ENCODE measurements around the gene CLDN3. TPM values are rescaled to one million over a fixed set of nuclear protein-coding genes. Genes with fewer than 3 reads are reported as not detected.

The CLDN3 gene
- total RNA-seq, 1 donor from 2014 or later = not detected

DNA sequence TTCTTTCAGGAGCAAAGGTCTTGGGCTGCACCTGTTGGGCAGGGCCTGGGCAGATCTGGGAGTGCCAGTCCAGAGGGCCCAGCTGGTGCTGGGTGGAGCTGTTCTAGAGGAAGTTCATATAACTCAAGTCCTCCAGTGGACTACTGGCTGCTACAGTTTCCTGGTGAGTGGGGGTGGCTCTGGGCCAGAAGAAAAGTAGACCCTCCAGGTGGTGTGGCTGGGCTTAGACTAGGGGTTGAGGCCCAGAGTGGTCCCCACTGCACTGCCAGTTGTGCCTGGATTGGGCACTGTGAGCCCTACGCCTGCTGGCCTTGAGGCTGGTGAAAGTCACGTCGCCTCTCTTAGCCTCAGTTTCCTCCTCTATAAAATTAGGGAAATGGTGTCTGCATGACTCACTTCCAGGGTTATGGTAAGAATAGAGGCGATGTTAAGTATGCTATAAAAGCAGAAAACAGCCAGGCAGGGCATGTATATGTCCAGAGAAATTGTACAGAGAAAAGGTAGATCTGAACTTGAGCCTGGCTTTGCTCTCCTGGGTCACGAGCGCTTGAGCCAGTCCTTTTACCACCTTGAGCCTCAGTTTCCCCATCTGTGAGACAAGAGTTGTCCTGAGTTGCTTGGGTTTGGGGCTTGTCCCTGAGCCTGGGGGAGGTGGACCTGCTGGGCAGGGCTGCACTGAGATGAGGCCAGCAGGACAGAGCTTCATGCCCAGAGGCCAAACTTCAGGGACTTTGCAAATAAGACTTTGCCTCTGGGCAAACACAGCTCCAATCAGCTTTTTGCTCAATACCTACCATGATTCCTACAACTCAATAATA, 3.8 kb upstream of the CLDN3 start:
- DNase-seq (ENCODE audit: low spot score) = no peak
- intact Hi-C loops (cut with DNase I) = no loop called here

DNA sequence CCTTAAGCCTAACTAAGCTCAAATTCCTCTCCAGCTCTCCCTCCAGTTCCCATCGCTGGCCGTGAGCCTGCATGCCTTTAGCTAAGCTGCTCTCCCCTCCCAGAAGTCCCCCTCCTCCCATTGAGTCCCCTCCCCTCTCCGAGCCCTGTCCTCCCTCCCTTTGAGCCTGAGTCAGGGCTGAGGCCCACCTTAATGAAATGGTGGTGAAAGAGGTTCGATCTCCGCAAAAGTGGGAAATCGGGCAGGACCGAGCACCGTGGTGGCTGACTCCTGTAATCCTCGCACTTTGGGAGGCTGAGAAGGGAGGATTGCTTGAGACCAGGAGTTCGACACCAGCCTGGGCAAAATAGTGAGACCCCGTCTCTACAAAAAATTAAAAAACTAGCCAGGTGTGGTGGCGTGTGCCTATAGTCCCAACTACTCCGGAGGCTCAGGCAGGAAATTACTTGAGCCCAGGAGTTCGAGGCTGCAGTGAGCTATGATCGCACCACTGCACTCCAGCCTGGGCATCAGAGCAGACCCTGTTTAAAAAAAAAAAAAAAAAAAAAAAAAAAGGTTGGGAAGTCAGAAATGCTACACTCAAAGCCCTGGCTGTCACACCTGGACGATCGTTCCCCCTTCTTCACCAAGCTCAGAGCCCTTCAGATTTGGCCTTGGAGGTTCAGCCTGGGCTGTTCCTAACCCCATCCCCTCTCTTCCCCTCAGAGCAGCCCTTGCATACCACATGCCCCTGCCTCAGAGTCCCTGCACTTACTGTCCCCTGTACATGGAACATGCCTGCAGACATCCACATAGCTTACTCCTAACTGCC, 995 bp upstream of the CLDN3 start:
- intact Hi-C loops (cut with DNase I) = no loop called here
- DNase-seq (ENCODE audit: low spot score) = no peak

DNA sequence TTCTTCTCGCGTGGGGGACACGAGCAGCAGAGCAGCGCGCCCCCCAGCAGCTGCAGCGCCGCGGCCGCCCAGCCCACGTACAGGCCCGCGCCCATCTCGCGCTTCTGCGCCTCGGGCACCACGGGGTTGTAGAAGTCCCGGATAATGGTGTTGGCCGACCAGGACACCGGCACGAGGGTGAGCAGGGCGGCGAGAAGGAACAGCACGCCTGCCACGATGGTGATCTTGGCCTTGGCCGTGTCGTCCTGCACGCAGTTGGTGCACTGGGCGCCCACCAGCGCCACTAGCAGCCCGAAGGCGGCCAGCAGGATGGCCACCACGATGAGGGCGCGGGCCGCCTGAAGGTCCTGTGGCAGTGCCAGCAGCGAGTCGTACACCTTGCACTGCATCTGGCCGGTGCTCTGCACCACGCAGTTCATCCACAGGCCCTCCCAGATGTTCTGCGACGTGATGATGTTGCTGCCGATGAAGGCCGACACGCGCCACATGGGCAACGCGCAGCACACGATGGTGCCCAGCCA, 529 bp downstream of the CLDN3 start:
- DNase-seq (ENCODE audit: low spot score) = no peak
- intact Hi-C loops (cut with DNase I) = no loop called here

DNA sequence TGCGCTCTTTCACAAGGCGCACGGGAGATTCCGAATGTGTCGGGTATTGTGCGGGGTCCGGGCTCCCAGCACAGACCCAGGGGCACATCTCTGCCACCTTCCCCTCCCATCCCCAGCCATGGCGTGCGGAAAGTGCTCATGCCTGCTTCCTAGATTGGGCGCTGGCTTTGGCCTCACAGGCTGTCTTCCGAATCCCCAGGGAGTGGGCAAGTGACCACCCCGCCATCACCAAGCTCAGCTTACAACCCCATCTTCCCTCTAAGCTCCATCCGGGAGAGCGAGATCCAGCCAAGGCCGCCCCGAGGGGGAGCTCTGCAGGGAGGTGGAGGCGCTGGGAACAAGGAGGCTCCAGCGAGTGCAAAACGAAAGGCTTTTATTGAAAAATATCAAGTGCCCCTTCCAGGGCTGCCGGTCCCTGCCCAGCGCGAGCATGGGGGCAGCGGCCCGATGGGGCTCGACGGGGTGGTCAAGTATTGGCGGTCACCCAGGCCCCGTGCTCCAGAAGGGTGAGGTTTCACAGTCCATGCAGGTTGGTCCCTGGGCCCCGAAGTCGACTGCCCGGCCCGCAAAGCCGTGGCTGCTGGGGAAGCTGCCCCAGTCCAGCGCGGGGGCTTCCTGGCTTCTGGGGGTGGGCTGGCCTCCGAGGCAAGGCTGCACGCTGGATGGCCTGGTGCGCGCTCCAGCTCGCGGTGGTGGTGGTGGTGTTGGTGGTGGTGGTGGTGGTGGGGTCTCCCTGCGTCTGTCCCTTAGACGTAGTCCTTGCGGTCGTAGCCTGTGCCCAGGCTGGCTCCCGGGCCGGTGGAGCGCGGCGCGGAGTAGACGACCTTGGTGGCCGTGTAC, 1.2 kb downstream of the CLDN3 start:
- intact Hi-C loops (cut with DNase I) = no loop called here
- no peak for DNase-seq (ENCODE audit: low spot score)

DNA sequence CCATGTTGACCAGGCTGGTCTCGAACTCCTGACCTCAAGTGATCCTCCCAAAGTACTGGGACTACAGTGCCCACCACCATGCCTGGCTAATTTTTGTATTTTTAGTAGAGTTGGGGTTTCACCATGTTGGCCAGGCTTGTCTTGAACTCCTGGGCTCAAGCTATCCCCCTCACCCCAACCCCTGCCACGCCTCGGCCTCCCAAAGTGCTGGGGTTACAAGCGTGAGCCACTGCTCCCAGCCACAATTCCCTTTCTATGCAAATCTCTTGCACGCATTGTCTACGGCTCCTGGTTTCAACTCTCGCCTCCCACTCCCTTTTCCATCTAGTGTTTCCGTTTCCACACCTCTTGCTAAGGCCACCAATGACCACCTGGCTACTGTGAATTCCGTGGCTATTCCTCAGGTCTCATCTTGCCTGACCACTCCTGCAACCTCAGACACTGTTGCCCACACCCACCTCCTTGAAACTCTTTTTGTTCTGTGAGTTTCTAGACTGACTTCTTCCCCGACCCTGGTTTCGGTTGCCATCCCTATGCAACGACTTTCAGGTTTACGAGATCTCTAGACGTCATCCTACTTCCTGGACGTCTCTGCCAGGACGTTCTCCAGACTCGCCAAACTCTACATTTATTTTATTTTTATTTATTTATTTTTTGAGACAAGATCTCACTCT, 3.4 kb downstream of the CLDN3 start:
- no peak for DNase-seq (ENCODE audit: low spot score)
- intact Hi-C loops (cut with DNase I) = no loop called here

DNA sequence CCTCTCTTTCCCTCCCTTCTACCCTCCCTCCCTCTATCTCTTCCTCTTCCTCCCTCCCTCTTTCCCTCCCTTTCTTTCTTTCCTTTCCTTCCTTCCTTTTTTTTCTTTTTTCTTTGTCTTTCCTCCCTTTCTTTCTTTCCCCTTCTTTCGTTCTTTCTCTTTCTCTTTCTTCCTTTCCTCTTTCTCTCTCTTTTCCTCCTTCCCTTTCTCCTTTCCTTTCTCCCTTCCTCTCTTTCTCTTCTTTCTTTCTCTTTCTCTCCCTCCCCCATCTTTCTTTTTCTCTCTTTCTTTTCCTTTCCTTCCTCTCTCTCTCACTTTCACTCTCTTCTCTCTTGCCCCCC, 7.4 kb downstream of the CLDN3 start:
- DNase-seq (ENCODE audit: low spot score) = no peak
- intact Hi-C loops (cut with DNase I) = no loop called here

DNA sequence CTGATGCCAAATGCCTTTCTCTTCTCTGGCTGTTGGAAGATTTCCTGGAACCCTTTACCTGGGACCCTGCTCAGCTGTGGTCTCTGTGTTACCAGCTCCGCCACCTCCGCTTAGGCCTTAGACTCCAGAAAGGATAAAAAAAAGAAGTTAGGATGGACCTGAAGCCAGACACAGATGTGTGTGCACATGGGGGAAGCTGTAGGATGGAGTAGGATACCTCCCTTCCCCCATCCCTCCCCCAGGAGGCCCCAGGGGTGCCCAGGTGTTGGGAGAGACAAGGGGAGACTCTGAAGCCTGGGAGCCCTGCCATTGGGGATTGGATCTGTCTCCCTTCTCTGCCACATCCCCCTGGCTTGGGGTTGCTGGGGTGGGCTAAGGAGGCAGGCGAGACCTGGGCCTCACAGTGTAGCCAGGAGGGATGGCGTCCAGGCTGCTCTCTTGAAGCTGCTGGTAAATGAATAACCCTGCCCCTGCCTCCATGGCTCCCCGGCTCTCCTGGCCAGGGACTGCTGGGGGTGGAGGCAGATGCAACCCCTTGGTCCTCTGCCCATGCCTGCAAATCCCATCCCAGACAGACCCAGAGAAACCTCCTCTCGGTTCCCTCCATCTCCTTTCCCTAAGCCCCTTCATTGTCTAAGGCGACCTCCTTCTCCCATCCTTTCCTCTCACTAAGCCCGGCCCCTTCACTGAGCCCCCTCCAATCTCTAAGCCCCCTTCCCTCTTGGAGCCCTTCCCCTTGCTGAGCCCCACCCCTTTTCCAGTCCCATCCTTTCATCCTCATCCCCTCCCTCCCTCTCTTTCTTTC, 8.0 kb downstream of the CLDN3 start:
- intact Hi-C loops (cut with DNase I) = no loop called here
- no peak for DNase-seq (ENCODE audit: low spot score)

DNA sequence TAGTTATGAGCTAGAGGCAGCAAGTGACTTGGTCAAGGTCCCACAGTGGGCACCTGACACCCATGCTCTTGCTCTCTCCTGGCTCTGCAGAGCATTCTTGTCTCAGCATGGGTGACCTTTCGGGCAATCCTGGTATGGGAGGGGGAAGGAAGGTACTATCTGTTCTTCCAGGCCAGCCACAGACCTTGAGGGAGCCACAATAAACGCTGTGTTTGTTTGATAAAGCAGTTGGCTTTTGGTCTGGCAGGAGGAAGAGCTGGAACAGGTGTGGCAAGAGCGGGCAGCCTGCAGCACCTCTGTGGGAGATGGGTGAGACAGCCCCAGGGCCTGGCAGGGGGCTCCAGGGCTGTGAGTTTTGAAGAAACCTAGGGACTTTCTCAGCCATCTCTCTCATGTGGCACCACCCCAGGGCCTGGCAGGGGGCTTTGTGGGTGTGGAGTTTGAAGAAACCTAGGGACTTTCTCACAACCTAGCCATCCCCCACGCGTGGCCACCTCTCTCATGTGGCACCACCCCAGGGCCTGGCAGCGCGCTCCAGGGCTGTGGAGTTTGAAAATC, 11.4 kb downstream of the CLDN3 start:
- intact Hi-C loops (cut with DNase I) = no loop called here
- no peak for DNase-seq (ENCODE audit: low spot score)

DNA sequence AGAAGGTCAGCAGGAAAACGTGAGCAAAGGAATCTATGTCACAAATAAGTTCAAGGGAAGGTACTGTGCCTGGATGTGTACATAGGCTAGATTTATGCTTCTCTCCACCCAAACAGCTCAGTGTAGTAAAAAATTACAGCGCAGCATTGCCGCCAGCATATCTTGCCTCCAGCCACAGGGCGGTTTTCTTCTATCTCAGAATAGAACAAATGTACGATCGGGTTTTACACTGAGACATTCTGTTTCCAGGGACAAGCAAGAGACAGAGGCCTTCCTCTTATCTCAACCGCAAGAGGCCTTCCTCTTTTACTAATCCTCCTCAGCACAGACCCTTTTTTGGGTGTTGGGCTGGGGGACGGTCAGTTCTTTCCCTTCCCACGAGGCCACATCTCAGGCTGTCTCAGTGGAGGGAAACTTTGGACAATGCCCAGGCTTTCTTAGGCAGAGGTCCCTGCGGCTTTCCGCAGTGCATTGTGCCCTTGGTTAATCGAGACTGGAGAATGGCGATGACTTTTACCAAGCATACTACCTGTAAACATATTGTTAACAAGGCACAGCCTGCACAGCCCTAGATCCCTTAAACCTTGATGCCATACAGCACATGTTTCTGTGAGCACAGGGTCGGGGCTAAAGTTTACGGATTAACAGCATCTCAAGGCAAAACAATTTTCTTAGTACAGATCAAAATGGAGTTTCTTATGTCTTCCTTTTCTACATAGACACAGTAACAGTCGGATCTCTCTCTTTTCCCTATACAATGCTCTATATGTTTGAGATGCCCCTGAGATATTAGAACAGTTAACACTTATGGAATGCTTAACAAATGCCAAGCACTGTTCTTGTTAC, 19.9 kb downstream of the CLDN3 start:
- intact Hi-C loops (cut with DNase I) = no loop called here
- DNase-seq (ENCODE audit: low spot score) = no peak

DNA sequence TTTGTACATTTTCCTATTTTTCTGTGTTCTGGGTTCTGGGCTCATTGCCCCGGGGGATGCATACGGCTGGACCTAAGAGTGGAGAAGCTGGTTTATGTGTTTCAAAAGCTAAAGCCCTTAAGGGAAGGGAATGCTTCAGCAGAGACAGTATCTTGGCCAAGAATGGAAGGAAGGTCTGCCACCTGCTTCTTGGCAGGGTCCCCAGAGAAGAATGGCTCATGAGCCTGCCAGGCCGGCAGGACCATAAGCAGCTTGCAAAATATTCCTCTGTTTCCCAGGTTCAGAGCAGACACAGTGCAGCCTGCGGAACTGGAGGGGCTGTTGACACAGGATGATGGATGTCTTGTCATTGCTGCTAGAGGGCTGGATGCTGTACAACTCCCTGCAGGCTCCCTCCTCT, 23.7 kb downstream of the CLDN3 start:
- intact Hi-C loops (cut with DNase I) = no loop called here
- DNase-seq (ENCODE audit: low spot score) = no peak

DNA sequence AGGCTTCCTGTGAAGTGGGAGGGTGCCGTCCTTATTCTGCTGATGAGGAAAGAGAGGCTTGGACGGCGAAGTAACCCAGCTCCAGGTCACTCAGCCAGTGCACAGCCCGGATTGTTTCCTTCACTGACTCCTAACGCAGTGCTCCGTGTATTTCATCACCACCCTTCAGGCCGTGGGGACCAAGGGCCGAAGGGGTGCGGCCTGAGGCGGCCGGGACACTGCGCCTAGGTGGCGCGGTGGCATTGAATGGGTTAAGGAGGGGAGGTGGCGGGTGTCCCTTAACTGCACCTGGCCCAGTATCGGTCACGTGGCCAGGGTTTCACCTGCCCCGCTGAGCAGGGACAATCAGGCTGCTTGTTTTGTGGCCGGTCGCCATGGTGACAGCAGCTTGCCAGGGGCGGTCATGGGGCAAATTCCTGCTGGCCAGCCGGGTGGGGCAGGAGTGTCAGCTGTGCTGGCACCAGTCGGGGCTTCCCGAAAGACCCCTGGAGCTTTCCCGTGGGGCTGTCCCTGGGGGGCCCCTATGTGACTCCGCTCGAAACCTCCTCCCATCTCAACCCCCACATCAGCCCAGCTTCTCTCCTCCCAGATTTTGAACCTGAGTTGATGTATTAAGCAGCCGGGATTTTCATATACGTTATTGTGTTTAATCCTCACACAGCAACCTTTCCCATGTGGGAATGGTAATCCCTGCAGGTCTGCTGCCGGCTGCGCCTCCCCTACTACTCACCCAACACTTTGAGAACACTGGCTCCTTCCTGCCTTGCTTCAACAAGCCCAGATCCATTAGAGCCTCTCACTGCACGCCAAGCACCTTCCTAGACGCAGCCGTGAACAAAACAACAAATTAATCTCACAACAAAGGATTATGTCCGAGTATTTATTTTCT, 27.1 kb downstream of the CLDN3 start:
- no peak for DNase-seq (ENCODE audit: low spot score)

DNA sequence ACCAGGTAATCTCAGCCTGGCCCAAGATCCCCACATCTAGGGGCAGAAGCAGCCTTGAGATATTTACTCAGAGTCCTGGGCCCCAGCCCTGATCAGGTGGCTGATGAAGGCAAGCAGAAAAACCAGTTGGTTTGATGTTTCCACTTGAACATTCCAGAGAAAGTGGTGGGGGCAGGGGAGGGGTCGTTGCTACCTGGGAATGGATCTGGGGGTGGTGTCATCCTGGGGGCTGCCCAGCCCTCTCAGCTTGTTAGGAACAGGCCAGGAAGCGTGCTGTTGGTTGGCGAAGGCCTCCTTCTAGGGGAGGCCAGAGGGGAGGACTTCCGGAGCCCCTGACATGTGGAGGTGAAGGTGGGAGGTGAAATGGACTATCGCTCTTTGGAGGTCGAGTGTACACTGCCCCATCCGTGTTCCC, 27.7 kb downstream of the CLDN3 start:
- DNase-seq (ENCODE audit: low spot score) = no peak
- intact Hi-C loops (cut with DNase I) = no loop called here

More for the DNA sequence above, 27.1 kb downstream of the CLDN3 start:
- intact Hi-C loops (cut with DNase I) = no loop called here

DNA sequence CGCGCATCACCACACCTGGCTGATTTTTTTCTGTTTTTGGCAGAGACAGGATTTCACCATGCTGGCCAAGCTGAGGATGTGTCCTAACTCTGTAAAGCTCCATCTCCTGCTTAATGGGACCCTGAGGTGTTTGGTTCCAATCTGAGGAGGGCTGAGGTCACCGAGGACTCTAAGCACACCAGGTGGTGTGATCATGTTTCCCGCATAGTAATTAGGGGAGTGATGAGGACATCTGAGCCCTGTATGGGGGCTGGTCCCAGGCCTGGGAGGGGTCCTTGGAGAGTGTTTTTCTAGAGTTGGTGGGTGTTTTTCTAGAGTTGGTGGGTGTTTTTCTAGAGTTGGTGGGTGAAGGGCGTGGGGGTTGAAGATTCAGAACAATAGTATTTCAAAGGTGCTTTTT, 28.5 kb downstream of the CLDN3 start:
- intact Hi-C loops (cut with DNase I) = no loop called here
- DNase-seq (ENCODE audit: low spot score) = no peak

DNA sequence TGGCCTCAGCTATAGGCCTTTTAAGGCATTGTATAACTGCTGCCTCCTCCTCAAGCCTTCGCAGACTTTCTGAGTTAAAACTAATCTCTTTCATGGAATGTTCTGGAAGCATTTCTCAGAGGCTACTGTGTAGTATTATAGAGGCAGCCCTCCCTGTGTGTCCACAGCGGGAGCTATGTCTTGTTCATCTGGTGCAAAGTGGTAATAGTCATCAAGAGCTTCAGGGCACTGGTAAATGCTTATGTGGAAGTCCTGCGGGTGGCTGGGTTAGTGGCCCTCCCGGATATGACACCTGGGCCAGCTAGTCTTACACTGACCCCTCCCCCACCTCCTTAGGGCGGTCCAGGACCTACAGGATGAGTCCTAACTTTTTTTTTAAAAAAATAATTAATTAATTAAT, 29.3 kb downstream of the CLDN3 start:
- no peak for DNase-seq (ENCODE audit: low spot score)
- intact Hi-C loops (cut with DNase I) = no loop called here

DNA sequence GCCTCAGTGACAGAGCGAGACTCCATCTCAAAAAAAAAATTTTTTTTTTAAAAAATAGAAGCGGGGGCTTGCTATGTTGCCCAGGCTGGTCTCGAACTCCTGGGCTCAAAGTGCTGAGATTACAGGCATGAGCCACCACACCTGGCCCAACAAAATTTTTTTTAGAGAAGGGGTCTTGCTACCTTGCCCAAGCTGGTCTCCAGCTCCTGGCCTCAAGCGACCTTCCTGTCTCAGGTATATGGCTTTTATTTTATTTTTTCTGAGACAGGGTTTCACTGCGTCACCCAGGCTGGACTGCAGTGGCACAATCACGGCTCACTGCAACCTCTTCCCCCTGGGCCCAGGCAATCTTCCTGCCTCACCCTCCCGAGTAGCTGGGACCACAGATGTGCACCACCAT, 29.9 kb downstream of the CLDN3 start:
- intact Hi-C loops (cut with DNase I) = no loop called here
- DNase-seq (ENCODE audit: low spot score) = no peak

DNA sequence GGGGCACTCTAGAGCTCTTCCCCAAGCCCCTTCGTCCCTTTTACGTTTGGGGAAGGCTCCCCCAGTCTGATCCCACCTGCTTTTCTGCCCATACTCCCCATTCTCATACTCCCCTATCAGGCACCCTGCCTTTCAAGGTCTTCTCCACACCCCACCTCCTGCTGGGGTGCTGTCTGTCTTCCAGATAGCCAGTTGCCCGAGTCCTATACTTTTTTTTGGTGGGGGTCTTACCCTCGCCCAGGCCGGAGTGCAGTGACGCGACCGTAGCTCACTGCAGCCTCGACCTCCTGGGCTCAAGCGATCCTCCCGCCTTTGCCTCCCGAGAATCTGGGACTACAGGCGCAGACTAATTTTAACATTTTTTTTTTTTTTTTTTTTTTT, 30.7 kb downstream of the CLDN3 start:
- no peak for DNase-seq (ENCODE audit: low spot score)
- intact Hi-C loops (cut with DNase I) = loop anchor here (5.0 to 10.0 kb wide), 2 partner anchors 57 to 105 kb away; partner anchors contain the start of genes BUD23, DNAJC30 and METTL27
